NCI-H82 (cell line): ENCODE data around the gene TRRAP.

Experiments used
- DNase-seq: peaks from one replicate; lab custom pipeline; 2025; lab: John Stamatoyannopoulos, UW

Gene TRRAP

DNA sequence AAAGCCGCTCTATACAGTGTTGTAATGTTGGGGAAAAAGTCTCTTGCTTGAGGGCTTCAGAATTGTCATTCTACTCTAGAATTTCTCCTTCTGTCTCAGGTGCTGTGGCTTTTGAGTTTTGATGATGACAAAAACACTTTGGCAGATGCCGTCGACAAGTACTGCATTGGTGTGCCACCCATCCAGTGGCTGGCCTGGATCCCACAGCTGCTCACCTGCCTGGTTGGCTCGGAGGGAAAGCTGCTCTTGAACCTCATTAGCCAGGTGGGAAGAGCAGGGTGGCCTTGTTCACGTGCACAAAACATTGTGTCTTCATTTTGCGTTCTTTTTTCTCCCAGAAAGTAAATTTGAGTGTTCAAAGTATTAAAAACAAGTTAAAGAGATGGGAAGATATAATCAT is 112.0 kb downstream of the TRRAP start:
- no peak for DNase-seq

- DNase-seq = no peak
These were observed 112.8 kb downstream of the TRRAP start for GRCh38 chr7:98991141-98991540.

GRCh38 chr7:98992076-98992475 is 113.7 kb downstream of the TRRAP start:
- no peak for DNase-seq

- DNase-seq = no peak
These were observed 114.9 kb downstream of the TRRAP start for GRCh38 chr7:98993024-98993897.

- DNase-seq = no peak
These were observed 116.0 kb downstream of the TRRAP start for GRCh38 chr7:98994046-98994944.

DNA sequence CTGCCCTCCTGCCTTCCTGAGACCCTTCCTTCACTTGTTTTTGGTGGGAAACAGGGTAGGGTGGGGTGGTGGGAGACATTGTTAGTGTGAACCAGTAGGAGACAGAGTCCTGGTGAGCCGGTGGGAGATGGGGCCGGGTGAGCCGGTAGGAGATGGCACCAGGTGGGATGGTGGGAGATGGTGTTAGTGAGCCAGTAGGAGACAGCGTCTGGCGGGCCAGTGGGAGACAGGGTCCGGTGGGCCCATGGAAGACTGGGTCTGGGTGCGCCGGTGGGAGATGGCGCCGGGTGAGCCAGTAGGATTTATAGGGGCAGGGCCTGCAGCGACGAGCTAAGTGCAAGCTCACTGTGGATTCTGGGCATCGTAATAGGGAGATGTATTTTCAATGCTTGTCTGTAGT is 116.8 kb downstream of the TRRAP start:
- DNase-seq = no peak

GRCh38 chr7:98995523-98996149 is 117.3 kb downstream of the TRRAP start:
- no peak for DNase-seq

GRCh38 chr7:98996150-98996552 is 117.8 kb downstream of the TRRAP start:
- DNase-seq = no peak

DNA sequence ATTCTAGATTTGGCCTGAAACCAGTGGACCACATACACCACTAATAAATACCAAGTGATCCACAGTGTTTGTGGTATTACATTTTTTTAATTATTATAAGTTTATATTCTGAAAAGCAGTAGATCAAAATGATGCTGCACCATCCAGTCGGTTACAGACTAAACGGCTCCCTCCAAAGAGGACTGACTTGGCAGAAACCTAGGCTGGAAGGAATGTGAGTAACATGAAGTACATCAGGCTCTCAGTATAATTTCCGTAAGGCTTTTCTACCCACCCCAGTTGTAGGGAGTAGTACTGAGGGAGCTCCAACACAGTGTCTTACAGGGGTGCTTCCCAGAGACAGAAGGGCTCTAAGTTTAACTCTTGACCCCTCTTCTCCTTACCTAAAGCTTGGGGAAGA is 119.5 kb downstream of the TRRAP start:
- DNase-seq = no peak

DNA sequence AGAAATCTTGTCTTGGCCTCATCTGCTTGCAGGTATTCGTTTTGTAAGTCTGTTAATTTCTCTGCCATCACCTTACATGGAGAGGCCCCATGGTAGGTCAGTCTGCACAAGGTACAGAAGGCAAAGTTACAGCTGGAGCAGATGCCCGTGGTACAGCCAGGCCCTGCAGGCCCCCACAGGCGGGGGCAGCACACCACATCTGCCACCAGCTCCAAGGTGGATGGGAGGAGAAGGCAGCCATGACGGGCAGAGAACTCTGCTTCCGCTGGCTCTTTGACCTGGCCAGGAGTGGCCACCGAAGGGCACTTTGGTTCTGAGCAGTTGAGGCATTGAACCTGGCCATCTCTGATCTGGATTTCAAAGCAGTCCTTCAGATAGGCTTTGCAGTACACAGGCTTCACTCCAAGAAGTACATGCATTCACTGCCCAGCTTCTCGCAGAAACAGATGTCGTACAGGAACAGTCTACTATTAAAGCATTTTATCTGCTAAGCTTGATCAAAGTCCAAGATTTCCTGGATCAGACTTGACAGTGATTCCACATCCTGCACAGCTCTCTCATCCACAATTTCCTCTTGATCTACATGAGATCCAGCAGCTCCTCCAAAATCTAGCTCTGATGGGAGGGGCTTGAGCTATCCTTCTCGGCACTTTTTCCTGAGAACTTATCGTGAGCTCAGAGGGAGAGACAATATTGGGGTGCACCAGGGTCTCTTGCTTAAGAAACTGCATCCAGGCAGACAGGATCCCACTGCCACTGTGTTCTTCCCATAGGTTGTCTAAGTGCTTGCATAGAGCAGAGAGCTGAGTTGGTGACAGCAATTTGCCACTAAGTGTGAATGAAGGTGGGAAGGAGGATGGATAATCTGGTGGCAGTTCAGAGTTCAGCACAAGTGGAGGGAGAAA is 120.7 kb downstream of the TRRAP start:
- no peak for DNase-seq

DNA sequence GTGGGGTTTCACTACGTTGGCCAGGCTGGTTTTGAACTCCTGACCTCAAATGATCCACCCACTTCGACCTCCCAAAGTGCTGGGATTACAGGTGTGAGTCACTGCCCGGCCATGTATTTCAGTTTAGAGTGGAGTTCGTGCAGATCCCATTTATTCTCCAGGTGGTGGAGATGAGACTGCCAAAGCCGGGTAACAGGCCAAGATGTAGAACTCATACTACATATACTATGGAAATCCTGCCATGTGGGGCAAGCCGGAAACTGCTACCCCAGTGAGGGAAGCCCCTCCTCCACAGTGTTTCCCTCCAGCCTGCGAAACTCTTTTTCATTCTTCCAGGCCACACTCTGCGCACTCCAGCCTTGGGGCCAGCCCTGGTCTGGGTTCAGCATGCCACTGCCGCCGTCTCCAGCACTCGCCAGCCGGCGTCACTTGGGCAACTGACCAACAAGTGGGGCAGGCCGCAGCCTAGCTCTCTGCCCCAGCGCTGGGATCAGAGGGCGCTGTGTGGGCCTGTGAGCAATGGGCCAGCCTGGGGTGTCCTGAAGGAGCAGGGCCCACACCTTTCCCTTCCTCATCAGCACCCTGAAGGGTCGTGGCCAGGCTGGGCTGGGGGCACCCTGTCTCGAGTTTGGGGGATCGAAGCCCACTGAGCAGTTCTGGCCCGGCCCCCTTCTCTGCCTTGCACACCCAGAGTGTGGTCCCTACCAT is 122.0 kb downstream of the TRRAP start:
- DNase-seq = no peak

- DNase-seq = no peak
These were observed 122.7 kb downstream of the TRRAP start for GRCh38 chr7:99000904-99001465.

DNA sequence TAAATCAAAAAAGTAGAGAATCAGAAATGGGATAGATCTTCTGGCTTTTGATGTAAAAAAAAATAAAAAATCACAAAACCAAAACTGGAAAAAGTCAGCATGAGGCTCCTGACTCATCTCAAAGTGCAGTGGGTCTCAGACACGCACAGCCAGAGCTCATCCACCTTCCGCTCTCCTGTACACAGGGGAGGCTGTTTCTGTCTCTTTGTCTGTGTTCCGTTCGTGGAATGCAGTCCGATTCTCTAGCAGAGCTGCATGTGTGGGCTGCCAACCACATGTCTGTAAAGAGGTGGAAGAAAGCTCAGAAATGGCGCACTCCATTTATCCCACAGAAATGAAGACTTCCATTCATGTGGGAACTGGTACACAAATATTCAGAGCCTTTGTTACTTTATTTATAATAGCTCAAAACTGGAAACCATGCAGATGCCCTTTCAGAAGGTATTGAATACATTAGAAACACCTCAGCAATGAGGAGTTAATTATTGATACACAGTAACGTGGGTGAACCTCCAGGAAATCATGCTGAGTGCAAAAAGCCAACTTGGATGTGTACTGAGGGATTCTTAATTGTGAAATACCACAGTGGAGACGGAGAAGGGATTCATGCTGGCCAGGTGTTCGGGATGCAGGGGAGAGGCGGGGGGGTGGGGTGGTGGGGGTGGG is 123.3 kb downstream of the TRRAP start:
- no peak for DNase-seq

GRCh38 chr7:99002148-99002826 is 124.0 kb downstream of the TRRAP start:
- DNase-seq = no peak

GRCh38 chr7:99002827-99003212 is 124.5 kb downstream of the TRRAP start:
- DNase-seq = no peak

DNA sequence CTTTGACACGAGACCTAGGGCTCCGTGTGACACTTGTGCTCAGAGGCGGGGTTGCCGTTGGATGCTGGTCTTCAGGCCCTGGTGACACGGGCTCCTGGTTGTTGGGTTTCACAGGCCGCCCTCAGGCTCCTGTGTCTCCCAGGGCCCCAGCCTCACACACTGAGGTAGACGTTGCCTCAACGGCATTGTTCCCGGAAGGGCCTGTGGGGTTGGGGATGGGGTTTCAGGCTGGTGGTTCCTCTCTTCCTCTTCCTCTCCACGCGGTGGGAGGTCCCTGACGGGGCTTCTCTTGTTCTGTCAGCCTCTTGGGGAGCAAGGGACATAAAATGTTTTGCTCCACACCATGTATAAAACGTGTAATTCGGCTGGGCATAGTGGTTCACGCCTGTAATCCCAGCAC is 125.1 kb downstream of the TRRAP start:
- no peak for DNase-seq

DNA sequence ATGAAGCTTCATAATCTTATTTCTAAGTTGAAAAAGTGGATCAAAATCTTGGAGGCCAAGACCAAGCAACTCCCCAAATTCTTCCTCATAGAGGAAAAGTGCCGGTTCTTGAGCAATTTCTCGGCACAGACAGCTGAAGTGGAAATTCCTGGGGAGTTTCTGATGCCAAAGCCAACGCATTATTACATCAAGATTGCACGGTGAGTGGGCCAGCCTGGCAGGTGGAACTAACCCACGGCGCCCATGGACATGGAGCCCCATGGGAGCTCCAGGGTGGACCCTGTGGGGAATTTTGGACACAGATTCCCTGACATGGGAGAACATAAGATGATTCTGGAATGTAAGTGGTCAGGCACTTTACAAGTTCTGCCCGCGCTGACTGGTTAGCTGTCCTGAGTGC is 125.9 kb downstream of the TRRAP start:
- no peak for DNase-seq

DNA sequence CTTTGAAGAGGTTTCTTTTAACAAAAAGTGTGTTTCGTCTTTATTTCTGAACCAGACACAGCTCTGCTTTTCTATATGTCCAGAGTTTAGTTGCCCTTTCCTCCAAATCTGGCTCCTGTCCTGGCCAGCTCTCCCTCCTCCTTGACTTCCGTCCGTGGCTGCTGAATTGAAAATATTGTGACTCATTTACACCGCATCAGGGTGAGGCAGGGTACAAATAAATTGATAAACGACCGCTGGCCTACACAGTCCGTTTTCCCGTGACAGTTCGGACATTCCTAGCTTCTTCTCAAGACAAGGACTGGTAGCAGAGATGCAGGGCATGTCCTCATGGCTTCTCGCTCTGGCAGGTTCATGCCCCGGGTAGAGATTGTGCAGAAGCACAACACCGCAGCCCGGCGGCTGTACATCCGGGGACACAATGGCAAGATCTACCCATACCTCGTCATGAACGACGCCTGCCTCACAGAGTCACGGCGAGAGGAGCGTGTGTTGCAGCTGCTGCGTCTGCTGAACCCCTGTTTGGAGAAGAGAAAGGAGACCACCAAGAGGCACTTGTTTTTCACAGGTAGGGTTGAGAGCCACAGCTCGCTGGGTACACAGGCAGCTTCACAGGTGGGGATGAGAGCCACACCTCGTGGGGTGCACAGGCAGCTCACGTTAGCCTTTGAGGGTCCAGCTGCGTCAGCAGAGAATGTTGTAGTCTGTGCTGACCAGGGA is 126.6 kb downstream of the TRRAP start:
- no peak for DNase-seq

DNA sequence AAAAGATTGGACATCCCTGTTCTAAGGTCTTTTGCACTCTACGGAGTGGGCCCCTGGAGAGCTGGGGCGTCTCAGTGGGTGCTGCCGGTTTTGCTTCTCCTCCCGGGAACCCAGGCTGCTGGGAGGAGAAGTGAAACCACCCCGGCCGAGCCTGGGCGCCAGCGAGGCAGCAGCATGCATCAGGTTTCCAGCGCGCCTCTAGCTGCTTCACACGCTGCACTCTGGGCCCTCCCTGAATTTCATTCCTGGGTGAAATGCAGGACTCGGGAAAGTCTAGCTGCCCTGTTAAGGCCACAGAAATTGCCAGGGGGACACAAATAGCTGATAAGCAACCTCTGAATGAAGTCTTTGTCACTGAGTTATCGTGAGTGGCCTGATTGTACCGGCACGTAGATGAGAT is 127.4 kb downstream of the TRRAP start:
- DNase-seq = no peak
